CD14-positive monocyte (primary cell): ENCODE measurements around the gene DTX2. TPM values are rescaled to one million over a fixed set of nuclear protein-coding genes. Genes with fewer than 3 reads are reported as not detected.
"Not testable (repeated sequence)": the region's sequence is repeated elsewhere in the genome, so short reads cannot be mapped to it uniquely, and the experiment has no call there.

Experiments
- DNase-seq, 3 donors: peaks; one replicate each; pipeline ENCODE4 v3.0.0-alpha.2; 2011 to 2022
- H2AFZ ChIP-seq: 2 replicates; pipeline ENCODE4 v1.6.0; 2012; ENCODE audit warnings: mild to moderate bottlenecking, low read depth, low read length, inconsistent platforms; ENCODE audit not compliant: insufficient read depth, poor library complexity, severe bottlenecking
- H3K27ac ChIP-seq, 2 donors: 1 replicate in 1 of 2; 2 replicates in 1 of 2; pipeline ENCODE4 v1.5.1; 2012 to 2013; ENCODE audit warnings: low read length in 2 of 2, control low read depth in 1 of 2, inconsistent platforms in 1 of 2, low read depth in 1 of 2, mild to moderate bottlenecking in 1 of 2
- H3K27me3 ChIP-seq, 2 donors: one replicate each; pipeline versions ENCODE4 v1.6.0 to v1.6.1; 2011 to 2013; ENCODE audit warnings: low read length in 2 of 2; ENCODE audit not compliant: control insufficient read depth in 2 of 2, insufficient read depth in 2 of 2
- H3K36me3 ChIP-seq, 2 donors: replicated peaks in 1 of 2; 1 replicate in 1 of 2; 2 replicates in 1 of 2; pipeline versions ENCODE4 v1.5.1 to v1.6.1; 2012 to 2013; ENCODE audit warnings: low read length in 2 of 2, control low read depth in 1 of 2, inconsistent platforms in 1 of 2, mild to moderate bottlenecking in 1 of 2; ENCODE audit not compliant: insufficient read depth in 2 of 2, control insufficient read depth in 1 of 2
- H3K4me1 ChIP-seq, 2 donors: 1 replicate in 1 of 2; 2 replicates in 1 of 2; pipeline versions ENCODE4 v1.5.1 to v1.6.1; 2012 to 2013; ENCODE audit warnings: low read length in 2 of 2, control low read depth in 1 of 2, inconsistent platforms in 1 of 2, mild to moderate bottlenecking in 1 of 2, moderate library complexity in 1 of 2; ENCODE audit not compliant: insufficient read depth in 2 of 2, control insufficient read depth in 1 of 2
- H3K4me2 ChIP-seq: replicated peaks from 2 replicates; pipeline ENCODE3; 2012; ENCODE audit warnings: low read length, moderate library complexity, mild to moderate bottlenecking; ENCODE audit not compliant: poor library complexity, severe bottlenecking; ENCODE audit errors: extremely low read depth
- H3K4me3 ChIP-seq, 3 experiments: fragments of 200-600 bp in 1 of 3; sonication (generic) in 1 of 3; replicated peaks in 1 of 3; 1 replicate in 2 of 3; 2 replicates in 1 of 3; pipeline ENCODE4 v1.5.1; 2011 to 2013; ENCODE audit warnings: low read length in 3 of 3, mild to moderate bottlenecking in 3 of 3, control low read depth in 2 of 3, low read depth in 2 of 3, inconsistent platforms in 1 of 3, moderate library complexity in 1 of 3
- H3K79me2 ChIP-seq: 2 replicates; pipeline ENCODE4 v1.6.0; 2012; ENCODE audit warnings: mild to moderate bottlenecking, control low read depth, inconsistent platforms, low read length, moderate library complexity; ENCODE audit not compliant: insufficient read depth
- H3K9ac ChIP-seq: 2 replicates; pipeline ENCODE4 v1.6.0; 2017; ENCODE audit warnings: low read length, mild to moderate bottlenecking; ENCODE audit not compliant: insufficient read depth, poor library complexity, severe bottlenecking
- H3K9me3 ChIP-seq, 2 donors: replicated peaks in 1 of 2; 1 replicate in 1 of 2; 2 replicates in 1 of 2; pipeline versions ENCODE4 v1.5.1 to v1.6.1; 2012 to 2013; ENCODE audit warnings: low read length in 2 of 2, control low read depth in 1 of 2; ENCODE audit not compliant: control insufficient read depth in 1 of 2, insufficient read depth in 1 of 2
- H4K20me1 ChIP-seq: 2 replicates; pipeline ENCODE4 v1.6.0; 2012; ENCODE audit warnings: mild to moderate bottlenecking, low read length, control low read depth, moderate library complexity; ENCODE audit not compliant: insufficient read depth
- H3K27ac Mint-ChIP-seq, 7 donors: one replicate each; pipeline ENCODE4 v1.8.0; 2020; ENCODE audit warnings: mild to moderate bottlenecking in 7 of 7, mixed read lengths in 7 of 7, moderate library complexity in 6 of 7, inconsistent platforms in 2 of 7
- H3K27me3 Mint-ChIP-seq, 3 donors: one replicate each; pipeline ENCODE4 v1.8.0; 2021 to 2022; ENCODE audit warnings: low read depth in 3 of 3, mild to moderate bottlenecking in 3 of 3, mixed read lengths in 3 of 3, moderate library complexity in 3 of 3, inconsistent platforms in 1 of 3
- H3K36me3 Mint-ChIP-seq, 2 donors: one replicate each; pipeline ENCODE4 v1.8.0; 2020; ENCODE audit warnings: mixed read lengths in 2 of 2, inconsistent platforms in 1 of 2, mild to moderate bottlenecking in 1 of 2
- H3K4me1 Mint-ChIP-seq: one replicate; pipeline ENCODE4 v1.8.0; 2020; ENCODE audit warnings: mild to moderate bottlenecking, mixed read lengths
- H3K4me3 Mint-ChIP-seq, 2 donors: one replicate each; pipeline ENCODE4 v1.8.0; 2020; ENCODE audit warnings: mild to moderate bottlenecking in 2 of 2, mixed read lengths in 2 of 2, moderate library complexity in 1 of 2
- H3K9me3 Mint-ChIP-seq, 7 donors: one replicate each; pipeline ENCODE4 v1.8.0; 2020 to 2022; ENCODE audit warnings: mixed read lengths in 7 of 7, mild to moderate bottlenecking in 6 of 7, moderate library complexity in 6 of 7, inconsistent platforms in 2 of 7
- WGBS: methylation state at CpG from one replicate; pipeline ENCODE4 v1.1.5; 2013; ENCODE audit warnings: missing lambda C conversion rate; ENCODE audit not compliant: insufficient coverage; 5-methylcytosine and 5-hydroxymethylcytosine counted together
- intact Hi-C, 2 donors: fragments of 100-400 bp; cut with micrococcal nuclease; formaldehyde crosslinking; loops; one replicate each; pipeline versions ENCODE4 v1.15.0 to v1.15.1; 2023
- polyA plus RNA-seq, 3 donors: library from polyadenylated mRNA; depleted of rRNA in 1 of 3; unstranded in 2 of 3; stranded (reverse) in 1 of 3; fragments of 300-500 nt in 2 of 3; fragments of >200 nt in 1 of 3; fragmentation: Illumina TruSeq in 2 of 3; gene quantifications; 1 replicate in 2 of 3; 2 replicates in 1 of 3; pipeline ENCODE4 v1.2.3, GENCODE V29; 2012 to 2021

Gene DTX2
- polyA plus RNA-seq, 3 donors = 11.3 to 35.2 (median 20.2) TPM

GRCh38 chr7:76458504-76458903 is 3.0 kb upstream of the DTX2 start:
- H3K9me3 ChIP-seq, H3K4me2 ChIP-seq, H2AFZ ChIP-seq, H3K27ac Mint-ChIP-seq, intact Hi-C loops, H3K9me3 Mint-ChIP-seq, H3K4me3 Mint-ChIP-seq, H3K27me3 ChIP-seq, H3K79me2 ChIP-seq, H3K27me3 Mint-ChIP-seq, H4K20me1 ChIP-seq, H3K36me3 Mint-ChIP-seq, H3K4me3 ChIP-seq, DNase-seq, H3K9ac ChIP-seq, H3K4me1 ChIP-seq, H3K36me3 ChIP-seq, H3K4me1 Mint-ChIP-seq, H3K27ac ChIP-seq: not testable (repeated sequence)
- WGBS = no CpG with 5 or more reads among the region's 4 CpGs

- H3K27me3 ChIP-seq, H3K27ac Mint-ChIP-seq, H3K4me3 ChIP-seq, H3K4me3 Mint-ChIP-seq, H2AFZ ChIP-seq, H3K27ac ChIP-seq, H3K27me3 Mint-ChIP-seq, intact Hi-C loops, H3K4me2 ChIP-seq, H3K36me3 ChIP-seq, H3K4me1 Mint-ChIP-seq, H4K20me1 ChIP-seq, H3K9ac ChIP-seq, H3K79me2 ChIP-seq, H3K4me1 ChIP-seq, H3K36me3 Mint-ChIP-seq, H3K9me3 ChIP-seq, H3K9me3 Mint-ChIP-seq, DNase-seq: not testable (repeated sequence)
- no CpG with 5 or more reads among the region's 20 CpGs for WGBS
Measured at GRCh38 chr7:76460767-76461166, 742 bp upstream of the DTX2 start.

GRCh38 chr7:76462271-76462882 is 868 bp downstream of the DTX2 start:
- H2AFZ ChIP-seq, H3K79me2 ChIP-seq, H3K4me1 Mint-ChIP-seq, H3K9ac ChIP-seq, H3K9me3 Mint-ChIP-seq, H3K4me2 ChIP-seq, H3K36me3 Mint-ChIP-seq, H3K4me3 Mint-ChIP-seq, H3K27me3 ChIP-seq, H3K27ac Mint-ChIP-seq, H3K4me3 ChIP-seq, H3K27me3 Mint-ChIP-seq, H3K4me1 ChIP-seq, intact Hi-C loops, H3K36me3 ChIP-seq, H3K27ac ChIP-seq, DNase-seq, H3K9me3 ChIP-seq: not testable (repeated sequence)
- WGBS = no CpG with 5 or more reads among the region's 17 CpGs
- H4K20me1 ChIP-seq = peaks cover 10% of the 10 kb centered on the region

GRCh38 chr7:76464959-76465358 is 3.5 kb downstream of the DTX2 start:
- H3K4me3 Mint-ChIP-seq, H3K9me3 ChIP-seq, H3K27me3 Mint-ChIP-seq, H3K27ac ChIP-seq, H3K9ac ChIP-seq, H3K4me3 ChIP-seq, H3K27ac Mint-ChIP-seq, DNase-seq, H3K27me3 ChIP-seq, H3K4me1 Mint-ChIP-seq, H3K36me3 ChIP-seq, H2AFZ ChIP-seq, H3K4me1 ChIP-seq, intact Hi-C loops, H3K4me2 ChIP-seq, H3K9me3 Mint-ChIP-seq: not testable (repeated sequence)
- H4K20me1 ChIP-seq = peaks cover 16% of the 10 kb centered on the region
- H3K36me3 Mint-ChIP-seq = peaks cover 11 to 13% of the 10 kb centered on the region in 2 donors
- peaks cover 11% of the 10 kb centered on the region for H3K79me2 ChIP-seq
- 92% methylated on average over 2 of the region's 5 CpGs for WGBS
